ENCODE measurements around the gene TMEM150B. TPM values are rescaled to one million over a fixed set of nuclear protein-coding genes. Genes with fewer than 3 reads are reported as not detected.

Gene TMEM150B
- total RNA-seq, 1 experiment from 2014 or later, result not detected

DNA sequence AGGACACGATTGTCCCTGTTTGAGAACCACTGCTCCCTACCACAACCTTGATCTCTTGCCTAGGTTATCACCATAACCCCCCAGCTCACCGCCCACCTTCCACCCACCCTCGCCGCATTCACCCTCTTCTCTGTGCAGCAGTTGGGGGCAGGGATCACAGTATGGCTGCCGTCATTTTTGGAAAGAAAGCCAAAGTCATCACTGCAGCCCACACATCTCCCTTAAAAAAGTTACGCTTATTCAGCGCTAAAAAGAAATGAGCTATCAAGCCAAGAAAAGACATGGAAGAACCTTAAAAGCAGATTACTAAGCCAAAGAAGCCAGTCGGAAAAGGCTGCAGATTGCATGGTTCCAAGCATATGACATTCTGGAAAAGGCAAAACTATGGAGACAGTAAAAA is 55.8 kb downstream of the TMEM150B start:
- peaks cover 4 to 9% of the 10 kb centered on the region in 2 experiments; a peak in 3 of 4 replicates for H3K36me3 ChIP-seq (ENCODE audit: control insufficient read depth in 1 of 2, insufficient read depth in 2 of 2, low read length in 2 of 2)
- no peak for DNase-seq (ENCODE audit: low read depth, low spot score)
- no peaks in the 10 kb centered on the region for H3K79me2 ChIP-seq (ENCODE audit: insufficient read depth, low read length)
- no peak overlapping the region for H2AFZ ChIP-seq (ENCODE audit: low read depth, low read length, poor library complexity, severe bottlenecking)
- no peaks in the 10 kb centered on the region for H3K27me3 ChIP-seq (ENCODE audit: insufficient read depth, low read length)
- ChIA-PET POLR2A (interaction anchor here (0.8 to 1.7 kb wide), 2 partner anchors 9 to 10 kb away, joined by 3 to 4 read pairs; partner anchors contain the start of gene PPP6R1), RAD21 (ENCODE audit: low non-redundant PET in 1 of 2, low total read pairs in 2 of 2, uncharacterized antibody in 2 of 2, unreplicated experiment in 2 of 2) (no interaction called here), CTCF (no interaction called here)
- no peak overlapping the region for H3K4me3 ChIP-seq (replicated peaks in 1 of 2; ENCODE audit: low read depth in 1 of 2, low read length in 2 of 2)
- no peak overlapping the region for H3K9ac ChIP-seq (ENCODE audit: low read length)
- ATAC-seq, result no peak
- intact Hi-C loops (cut with micrococcal nuclease), result no loop called here
- TF ChIP-seq EGR1 (IDR thresholded peaks at IDR 0.05; ENCODE audit: low read depth) (no peak), YY1 (IDR thresholded peaks at IDR 0.05; ENCODE audit: extremely low read depth, insufficient replicate concordance, low read depth, low read length) (no peak), FOSL1 (IDR thresholded peaks at IDR 0.05; ENCODE audit: low read depth) (no peak), SP1 (IDR thresholded peaks at IDR 0.05; ENCODE audit: low read depth) (no peak), SIN3A (IDR thresholded peaks at IDR 0.05; ENCODE audit: low read depth) (no peak), RAD21 (IDR thresholded peaks at IDR 0.05; ENCODE audit: low read depth) (no peak), ZFX (IDR thresholded peaks at IDR 0.05) (no peak), EZH2 (IDR thresholded peaks at IDR 0.05) (no peak), JUND (IDR thresholded peaks at IDR 0.05) (no peak), POLR2AphosphoS5 (IDR thresholded peaks at IDR 0.05; ENCODE audit: low read depth, low read length) (no peak), ELF1 (IDR thresholded peaks at IDR 0.05; ENCODE audit: borderline replicate concordance, low read depth) (no peak), POLR2A (IDR thresholded peaks at IDR 0.05; ENCODE audit: borderline replicate concordance, extremely low read depth, insufficient read depth, insufficient read length) (no peak)
- TF ChIP-seq, protein P1, sequence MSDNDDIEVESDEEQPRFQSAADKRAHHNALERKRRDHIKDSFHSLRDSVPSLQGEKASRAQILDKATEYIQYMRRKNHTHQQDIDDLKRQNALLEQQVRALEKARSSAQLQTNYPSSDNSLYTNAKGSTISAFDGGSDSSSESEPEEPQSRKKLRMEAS (IDR thresholded peaks at IDR 0.05), result no peak
- TF ChIP-seq, protein P2, sequence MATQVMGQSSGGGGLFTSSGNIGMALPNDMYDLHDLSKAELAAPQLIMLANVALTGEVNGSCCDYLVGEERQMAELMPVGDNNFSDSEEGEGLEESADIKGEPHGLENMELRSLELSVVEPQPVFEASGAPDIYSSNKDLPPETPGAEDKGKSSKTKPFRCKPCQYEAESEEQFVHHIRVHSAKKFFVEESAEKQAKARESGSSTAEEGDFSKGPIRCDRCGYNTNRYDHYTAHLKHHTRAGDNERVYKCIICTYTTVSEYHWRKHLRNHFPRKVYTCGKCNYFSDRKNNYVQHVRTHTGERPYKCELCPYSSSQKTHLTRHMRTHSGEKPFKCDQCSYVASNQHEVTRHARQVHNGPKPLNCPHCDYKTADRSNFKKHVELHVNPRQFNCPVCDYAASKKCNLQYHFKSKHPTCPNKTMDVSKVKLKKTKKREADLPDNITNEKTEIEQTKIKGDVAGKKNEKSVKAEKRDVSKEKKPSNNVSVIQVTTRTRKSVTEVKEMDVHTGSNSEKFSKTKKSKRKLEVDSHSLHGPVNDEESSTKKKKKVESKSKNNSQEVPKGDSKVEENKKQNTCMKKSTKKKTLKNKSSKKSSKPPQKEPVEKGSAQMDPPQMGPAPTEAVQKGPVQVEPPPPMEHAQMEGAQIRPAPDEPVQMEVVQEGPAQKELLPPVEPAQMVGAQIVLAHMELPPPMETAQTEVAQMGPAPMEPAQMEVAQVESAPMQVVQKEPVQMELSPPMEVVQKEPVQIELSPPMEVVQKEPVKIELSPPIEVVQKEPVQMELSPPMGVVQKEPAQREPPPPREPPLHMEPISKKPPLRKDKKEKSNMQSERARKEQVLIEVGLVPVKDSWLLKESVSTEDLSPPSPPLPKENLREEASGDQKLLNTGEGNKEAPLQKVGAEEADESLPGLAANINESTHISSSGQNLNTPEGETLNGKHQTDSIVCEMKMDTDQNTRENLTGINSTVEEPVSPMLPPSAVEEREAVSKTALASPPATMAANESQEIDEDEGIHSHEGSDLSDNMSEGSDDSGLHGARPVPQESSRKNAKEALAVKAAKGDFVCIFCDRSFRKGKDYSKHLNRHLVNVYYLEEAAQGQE (IDR thresholded peaks at IDR 0.05; ENCODE audit: low read depth), result no peak
- TF ChIP-seq, protein P3, sequence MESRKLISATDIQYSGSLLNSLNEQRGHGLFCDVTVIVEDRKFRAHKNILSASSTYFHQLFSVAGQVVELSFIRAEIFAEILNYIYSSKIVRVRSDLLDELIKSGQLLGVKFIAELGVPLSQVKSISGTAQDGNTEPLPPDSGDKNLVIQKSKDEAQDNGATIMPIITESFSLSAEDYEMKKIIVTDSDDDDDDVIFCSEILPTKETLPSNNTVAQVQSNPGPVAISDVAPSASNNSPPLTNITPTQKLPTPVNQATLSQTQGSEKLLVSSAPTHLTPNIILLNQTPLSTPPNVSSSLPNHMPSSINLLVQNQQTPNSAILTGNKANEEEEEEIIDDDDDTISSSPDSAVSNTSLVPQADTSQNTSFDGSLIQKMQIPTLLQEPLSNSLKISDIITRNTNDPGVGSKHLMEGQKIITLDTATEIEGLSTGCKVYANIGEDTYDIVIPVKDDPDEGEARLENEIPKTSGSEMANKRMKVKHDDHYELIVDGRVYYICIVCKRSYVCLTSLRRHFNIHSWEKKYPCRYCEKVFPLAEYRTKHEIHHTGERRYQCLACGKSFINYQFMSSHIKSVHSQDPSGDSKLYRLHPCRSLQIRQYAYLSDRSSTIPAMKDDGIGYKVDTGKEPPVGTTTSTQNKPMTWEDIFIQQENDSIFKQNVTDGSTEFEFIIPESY (IDR thresholded peaks at IDR 0.05; ENCODE audit: extremely low read depth, insufficient replicate concordance, low read length), result no peak
- TF ChIP-seq, protein P4, sequence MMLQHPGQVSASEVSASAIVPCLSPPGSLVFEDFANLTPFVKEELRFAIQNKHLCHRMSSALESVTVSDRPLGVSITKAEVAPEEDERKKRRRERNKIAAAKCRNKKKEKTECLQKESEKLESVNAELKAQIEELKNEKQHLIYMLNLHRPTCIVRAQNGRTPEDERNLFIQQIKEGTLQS (IDR thresholded peaks at IDR 0.05), result no peak
- TF ChIP-seq, protein P5, sequence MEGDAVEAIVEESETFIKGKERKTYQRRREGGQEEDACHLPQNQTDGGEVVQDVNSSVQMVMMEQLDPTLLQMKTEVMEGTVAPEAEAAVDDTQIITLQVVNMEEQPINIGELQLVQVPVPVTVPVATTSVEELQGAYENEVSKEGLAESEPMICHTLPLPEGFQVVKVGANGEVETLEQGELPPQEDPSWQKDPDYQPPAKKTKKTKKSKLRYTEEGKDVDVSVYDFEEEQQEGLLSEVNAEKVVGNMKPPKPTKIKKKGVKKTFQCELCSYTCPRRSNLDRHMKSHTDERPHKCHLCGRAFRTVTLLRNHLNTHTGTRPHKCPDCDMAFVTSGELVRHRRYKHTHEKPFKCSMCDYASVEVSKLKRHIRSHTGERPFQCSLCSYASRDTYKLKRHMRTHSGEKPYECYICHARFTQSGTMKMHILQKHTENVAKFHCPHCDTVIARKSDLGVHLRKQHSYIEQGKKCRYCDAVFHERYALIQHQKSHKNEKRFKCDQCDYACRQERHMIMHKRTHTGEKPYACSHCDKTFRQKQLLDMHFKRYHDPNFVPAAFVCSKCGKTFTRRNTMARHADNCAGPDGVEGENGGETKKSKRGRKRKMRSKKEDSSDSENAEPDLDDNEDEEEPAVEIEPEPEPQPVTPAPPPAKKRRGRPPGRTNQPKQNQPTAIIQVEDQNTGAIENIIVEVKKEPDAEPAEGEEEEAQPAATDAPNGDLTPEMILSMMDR (IDR thresholded peaks at IDR 0.05 in 2 of 3, conservative IDR thresholded peaks at IDR 0.05 in 1 of 3; ENCODE audit: borderline replicate concordance in 1 of 3, insufficient read depth in 1 of 3, low read depth in 2 of 3, low read length in 2 of 3), result no peak
- H3K9me3 ChIP-seq (ENCODE audit: control insufficient read depth in 1 of 2, insufficient read depth in 1 of 2, low read depth in 1 of 2, low read length in 2 of 2), result no peaks in the 10 kb centered on the region
- BruUV-seq (replicated peaks), result no TSS peak
- no peaks in the 10 kb centered on the region for H3K4me1 ChIP-seq (ENCODE audit: control insufficient read depth in 1 of 2, insufficient read depth in 2 of 2, low read length in 2 of 2)
- no peak overlapping the region for H3K27ac ChIP-seq (ENCODE audit: low read depth, low read length)
- H4K20me1 ChIP-seq (ENCODE audit: insufficient read depth), result no peaks in the 10 kb centered on the region
- H3K4me2 ChIP-seq (ENCODE audit: low read length), result no peak overlapping the region
- H3K9me2 ChIP-seq (ENCODE audit: insufficient read depth), result no peaks in the 10 kb centered on the region

Measured in HCT116 (cell line).